Activated CD4-positive, alpha-beta T cell treated with anti-CD3 and anti-CD28 coated beads, Interleukin-2, amount 50 U/mL, for 24 hours (primary cell): Measurements from ENCODE around the gene RNF11.
"Not testable (repeated sequence)": the region's sequence is repeated elsewhere in the genome, so short reads cannot be mapped to it uniquely, and the experiment has no call there.

ENCODE experiments used
- DNase-seq, 2 donors: peaks; one replicate each; pipeline ENCODE4 v3.0.0-alpha.2; 2020; ENCODE audit warnings: low read depth in 1 of 2, low spot score in 1 of 2

RNF11 gene

GRCh38 chr1:51227231-51227960, 8.7 kb upstream of the RNF11 start:
- not testable (repeated sequence) for DNase-seq

- not testable (repeated sequence) for DNase-seq
Observed at GRCh38 chr1:51228471-51228870, 7.6 kb upstream of the RNF11 start.

- no peak for DNase-seq
Observed at GRCh38 chr1:51230501-51231078, 5.5 kb upstream of the RNF11 start.

GRCh38 chr1:51231120-51231519, 5.0 kb upstream of the RNF11 start:
- DNase-seq = no peak

- DNase-seq = no peak
Observed at GRCh38 chr1:51231896-51232295, 4.2 kb upstream of the RNF11 start.

GRCh38 chr1:51234236-51234635, 1.8 kb upstream of the RNF11 start:
- not testable (repeated sequence) for DNase-seq

GRCh38 chr1:51234721-51235425, 1.2 kb upstream of the RNF11 start:
- DNase-seq = peak in 1 of 2 donors; percentile 5

- peak; percentile 8 to 15 for DNase-seq
Observed at GRCh38 chr1:51236531-51237350, 668 bp downstream of the RNF11 start.

GRCh38 chr1:51237351-51238033, 1.4 kb downstream of the RNF11 start:
- DNase-seq = no peak

GRCh38 chr1:51238034-51238403, 1.9 kb downstream of the RNF11 start:
- no peak for DNase-seq

GRCh38 chr1:51240084-51240483, 4.0 kb downstream of the RNF11 start:
- no peak for DNase-seq

- no peak for DNase-seq
Observed at GRCh38 chr1:51241119-51241518, 5.0 kb downstream of the RNF11 start.

- no peak for DNase-seq
Observed at GRCh38 chr1:51242546-51242945, 6.5 kb downstream of the RNF11 start.

GRCh38 chr1:51247022-51247421, 10.9 kb downstream of the RNF11 start:
- DNase-seq = no peak

- no peak for DNase-seq
Observed at GRCh38 chr1:51247499-51247898, 11.4 kb downstream of the RNF11 start.

- DNase-seq = no peak
Observed at GRCh38 chr1:51249445-51249844, 13.4 kb downstream of the RNF11 start.

GRCh38 chr1:51250729-51251128, 14.7 kb downstream of the RNF11 start:
- DNase-seq = not testable (repeated sequence)

GRCh38 chr1:51251165-51251564, 15.1 kb downstream of the RNF11 start:
- DNase-seq = not testable (repeated sequence)

- DNase-seq = no peak
Observed at GRCh38 chr1:51252366-51252765, 16.3 kb downstream of the RNF11 start.

- DNase-seq = no peak
Observed at GRCh38 chr1:51253691-51254090, 17.6 kb downstream of the RNF11 start.

GRCh38 chr1:51255331-51255730, 19.3 kb downstream of the RNF11 start:
- DNase-seq = no peak
